HG03103 (cell line): ENCODE measurements around the gene ZNF544.
"Not testable (repeated sequence)": the region's sequence is repeated elsewhere in the genome, so short reads cannot be mapped to it uniquely, and the experiment has no call there.

Experiments
- ATAC-seq: cut with Tn5 transposase; IDR thresholded peaks from one replicate; pipeline ENCODE4 v1.9.1; 2021; ENCODE audit warnings: low read depth; ENCODE audit not compliant: unreplicated experiment

Gene ZNF544

DNA sequence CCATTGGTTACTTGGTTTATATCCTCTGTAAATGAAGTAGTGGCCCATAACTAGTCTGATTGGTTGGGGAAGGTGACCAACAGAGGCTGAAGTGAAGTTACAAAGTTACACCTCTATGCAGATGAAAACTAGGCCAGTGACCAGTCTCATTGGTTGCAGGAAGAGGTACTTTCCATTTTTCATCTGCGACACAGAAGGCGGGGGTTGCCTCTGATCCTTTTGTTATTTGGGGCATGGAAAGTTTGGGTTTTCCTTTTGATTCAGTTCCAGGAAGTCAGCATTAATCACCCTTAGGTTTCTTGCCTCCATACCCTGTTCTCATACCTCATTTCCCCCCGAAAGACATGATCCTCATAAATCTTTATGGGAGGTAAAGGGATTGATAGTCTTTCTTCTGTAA lies 20.2 kb downstream of the ZNF544 start:
- ATAC-seq: no peak

DNA sequence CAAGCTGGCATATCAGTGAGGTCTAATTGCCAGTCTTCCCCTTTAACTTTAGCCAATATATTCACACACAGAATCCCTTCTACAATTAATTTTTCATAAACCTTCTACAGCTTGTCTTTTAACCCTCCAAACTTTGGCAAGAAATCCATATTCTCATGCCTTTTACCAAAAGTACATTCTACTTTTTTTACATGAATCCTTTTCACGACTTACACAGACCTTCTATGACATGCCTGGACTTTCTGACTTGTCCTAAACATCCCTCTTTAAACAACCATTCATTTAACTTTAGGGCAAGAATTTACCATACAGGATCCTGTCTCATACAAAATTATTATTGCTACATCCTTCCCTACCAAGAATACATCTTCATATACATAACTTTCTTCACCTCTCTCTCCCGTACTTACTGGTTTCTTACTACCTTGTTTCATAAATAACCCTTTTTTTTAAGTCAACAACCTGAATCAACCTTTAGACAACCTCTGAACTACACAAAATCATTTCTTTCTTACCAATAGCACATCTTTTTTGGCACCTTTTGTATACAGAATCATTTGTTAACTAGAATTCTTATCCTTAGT lies 23.5 kb downstream of the ZNF544 start:
- ATAC-seq: no peak

DNA sequence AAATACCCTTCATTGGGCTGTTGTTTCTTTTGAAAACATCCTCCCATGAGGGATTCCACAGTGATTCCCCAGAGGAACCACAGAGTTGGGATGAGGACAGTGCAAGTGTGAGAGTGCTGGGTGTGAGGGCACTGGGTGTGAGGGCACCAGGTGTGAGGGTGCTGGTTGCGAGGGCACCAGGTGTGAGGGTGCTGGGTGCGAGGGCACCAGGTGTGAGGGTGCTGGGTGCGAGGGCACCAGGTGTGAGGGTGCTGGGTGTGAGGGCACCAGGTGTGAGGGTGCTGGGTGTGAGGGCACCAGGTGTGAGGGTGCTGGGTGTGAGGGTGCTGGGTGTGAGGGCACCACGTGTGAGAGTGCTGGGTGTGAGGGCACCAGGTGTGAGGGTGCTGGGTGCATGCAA lies 29.5 kb downstream of the ZNF544 start:
- not testable (repeated sequence) for ATAC-seq

DNA sequence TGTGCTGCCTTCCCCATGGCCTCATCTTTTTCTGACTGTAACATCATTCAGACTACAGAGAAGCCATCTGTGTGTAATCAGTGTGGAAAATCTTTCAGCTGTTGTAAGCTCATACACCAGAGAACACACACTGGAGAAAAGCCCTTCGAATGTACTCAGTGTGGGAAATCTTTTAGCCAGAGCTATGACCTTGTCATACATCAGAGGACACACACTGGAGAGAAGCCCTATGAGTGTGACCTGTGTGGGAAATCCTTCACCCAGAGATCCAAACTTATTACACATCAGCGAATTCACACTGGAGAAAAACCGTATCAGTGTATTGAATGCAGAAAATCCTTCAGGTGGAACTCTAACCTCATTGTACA lies 32.9 kb downstream of the ZNF544 start:
- ATAC-seq: no peak

DNA sequence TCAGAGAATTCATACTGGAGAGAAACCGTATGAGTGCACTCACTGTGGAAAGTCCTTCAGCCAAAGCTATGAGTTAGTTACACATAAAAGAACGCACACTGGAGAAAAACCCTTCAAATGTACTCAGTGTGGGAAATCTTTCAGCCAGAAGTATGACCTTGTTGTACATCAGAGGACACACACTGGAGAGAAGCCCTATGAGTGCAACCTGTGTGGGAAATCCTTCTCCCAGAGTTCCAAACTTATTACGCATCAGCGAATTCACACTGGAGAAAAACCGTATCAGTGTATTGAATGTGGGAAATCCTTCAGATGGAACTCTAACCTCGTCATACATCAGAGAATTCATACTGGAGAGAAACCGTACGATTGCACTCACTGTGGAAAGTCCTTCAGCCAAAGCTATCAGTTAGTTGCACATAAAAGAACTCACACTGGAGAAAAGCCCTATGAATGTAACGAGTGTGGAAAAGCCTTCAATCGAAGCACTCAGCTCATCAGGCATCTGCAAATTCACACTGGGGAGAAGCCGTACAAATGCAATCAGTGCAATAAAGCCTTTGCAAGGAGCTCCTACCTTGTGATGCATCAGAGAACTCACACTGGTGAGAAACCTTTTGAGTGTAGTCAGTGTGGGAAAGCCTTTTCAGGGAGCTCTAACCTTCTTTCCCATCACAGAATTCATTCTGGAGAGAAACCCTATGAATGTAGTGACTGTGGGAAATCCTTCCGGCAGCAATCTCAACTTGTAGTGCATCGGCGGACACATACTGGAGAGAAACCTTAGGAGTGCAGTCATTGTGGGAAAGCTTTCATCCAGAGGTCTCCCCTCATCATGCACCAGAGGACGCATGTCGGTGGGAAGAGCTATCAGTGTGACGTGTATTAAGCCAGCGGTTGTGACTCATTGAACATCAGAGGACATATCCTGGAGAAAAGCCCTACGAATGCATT lies 33.5 kb downstream of the ZNF544 start:
- no peak for ATAC-seq

DNA sequence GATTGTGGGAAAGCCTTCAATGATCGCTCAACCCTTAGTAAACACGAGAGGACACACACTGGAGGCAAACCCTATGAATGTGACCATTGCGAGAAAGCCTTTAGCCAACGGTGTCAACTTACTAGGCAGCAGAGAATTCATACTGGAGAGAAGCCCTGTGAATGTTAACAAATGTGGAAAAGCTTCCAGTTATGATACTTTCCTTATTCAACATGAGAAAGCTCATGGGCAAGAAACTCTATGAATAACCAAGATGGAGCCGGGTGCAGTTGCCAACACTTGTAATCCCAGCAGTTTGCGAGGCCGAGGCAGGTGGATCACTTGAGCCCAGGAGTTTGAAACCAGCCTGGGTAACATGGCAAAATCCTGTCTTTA lies 34.2 kb downstream of the ZNF544 start:
- ATAC-seq: no peak

DNA sequence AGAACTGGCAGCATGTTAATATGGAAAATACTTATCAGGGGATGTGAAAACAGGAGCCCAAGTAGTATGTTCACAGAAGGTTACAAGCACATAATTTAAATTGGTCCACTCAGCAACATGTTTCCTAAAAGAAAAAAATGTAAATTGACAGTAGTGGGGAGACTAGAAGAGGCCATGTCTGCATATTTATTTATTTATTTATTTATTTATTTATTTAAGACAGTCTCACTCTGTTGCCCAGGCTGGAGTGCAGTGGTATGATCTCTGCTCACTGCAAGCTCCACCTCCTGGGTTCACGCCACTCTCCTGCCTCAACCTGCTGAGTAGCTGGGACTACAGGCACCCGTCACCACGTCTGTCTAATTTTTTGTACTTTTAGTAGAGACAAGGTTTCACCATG lies 36.4 kb downstream of the ZNF544 start:
- no peak for ATAC-seq

DNA sequence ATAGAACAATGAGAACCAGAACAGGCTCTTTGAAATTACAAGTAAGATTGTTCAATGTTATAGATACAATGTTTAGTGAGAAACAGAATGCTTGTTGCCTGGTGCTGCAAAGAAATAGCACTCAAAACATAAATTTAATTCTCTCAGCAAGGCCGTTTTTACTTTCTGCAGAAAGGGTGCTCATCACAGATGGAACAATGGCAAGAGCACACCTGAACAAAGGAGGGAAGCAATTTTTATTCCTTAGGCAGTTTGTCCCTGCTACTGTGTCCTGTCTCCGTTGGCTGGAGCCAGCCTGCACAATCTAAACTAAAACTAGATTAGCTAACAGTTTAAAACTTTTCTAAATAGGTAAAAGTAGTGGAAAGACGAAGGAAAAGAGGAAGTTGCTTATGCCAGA lies 39.6 kb downstream of the ZNF544 start:
- no peak for ATAC-seq

DNA sequence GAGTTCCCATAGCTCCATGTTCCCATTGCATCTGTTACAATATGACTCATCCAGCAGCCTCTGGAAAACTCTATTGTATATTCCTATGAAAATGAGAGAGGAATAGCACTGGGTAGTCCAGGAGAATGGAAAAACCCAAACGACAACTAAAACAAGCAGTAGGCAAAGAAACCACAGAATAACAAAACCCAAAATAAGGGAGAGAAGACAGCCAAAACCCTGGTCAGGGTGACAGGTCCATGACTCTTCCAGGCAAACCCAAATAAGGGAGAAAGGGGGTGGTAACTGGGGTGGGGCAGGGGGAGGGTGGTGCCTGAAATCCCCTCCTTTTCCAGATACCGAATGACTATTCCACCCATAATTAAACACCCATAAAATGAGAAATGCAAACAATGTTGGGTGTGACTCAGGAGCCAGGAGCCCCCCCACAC lies 46.1 kb downstream of the ZNF544 start:
- no peak for ATAC-seq

DNA sequence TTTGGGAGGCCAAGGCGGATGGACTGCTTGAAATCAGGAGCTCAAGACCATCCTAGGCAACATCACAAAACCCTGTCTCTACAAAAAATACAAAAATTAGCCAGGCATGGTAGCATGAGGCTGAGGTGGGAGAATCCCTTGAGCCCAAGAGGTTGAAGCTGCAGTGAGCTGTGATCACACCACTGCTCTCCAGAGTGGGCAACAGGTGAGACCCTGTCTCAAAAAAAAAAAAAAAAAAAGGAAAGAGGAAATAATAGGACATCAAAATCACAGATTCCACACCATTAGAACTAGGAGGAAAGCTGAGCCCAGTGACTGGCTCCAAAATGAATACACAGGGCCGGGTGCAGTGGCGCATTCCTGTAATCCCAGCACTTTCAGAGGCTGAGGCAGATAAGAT lies 46.9 kb downstream of the ZNF544 start:
- ATAC-seq: no peak

DNA sequence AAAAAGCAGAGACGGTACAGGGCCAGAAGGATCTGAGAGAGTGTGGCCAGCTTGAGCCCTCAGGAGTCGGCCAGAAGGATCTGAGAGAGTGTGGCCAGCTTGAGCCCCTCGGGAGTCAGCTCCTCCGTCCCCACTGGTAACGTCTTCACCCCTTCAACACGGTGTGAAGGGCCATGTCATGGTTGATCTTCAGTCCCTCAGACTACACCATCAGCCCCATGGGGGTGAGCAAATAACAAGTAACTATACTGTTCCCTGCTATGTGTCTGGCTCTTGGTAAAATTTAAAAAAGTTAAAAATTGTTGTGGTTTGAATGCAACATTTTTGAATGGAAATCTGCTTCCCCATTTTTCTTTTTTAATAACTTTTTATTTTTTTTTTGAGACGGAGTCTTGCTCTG lies 48.5 kb downstream of the ZNF544 start:
- ATAC-seq: no peak

DNA sequence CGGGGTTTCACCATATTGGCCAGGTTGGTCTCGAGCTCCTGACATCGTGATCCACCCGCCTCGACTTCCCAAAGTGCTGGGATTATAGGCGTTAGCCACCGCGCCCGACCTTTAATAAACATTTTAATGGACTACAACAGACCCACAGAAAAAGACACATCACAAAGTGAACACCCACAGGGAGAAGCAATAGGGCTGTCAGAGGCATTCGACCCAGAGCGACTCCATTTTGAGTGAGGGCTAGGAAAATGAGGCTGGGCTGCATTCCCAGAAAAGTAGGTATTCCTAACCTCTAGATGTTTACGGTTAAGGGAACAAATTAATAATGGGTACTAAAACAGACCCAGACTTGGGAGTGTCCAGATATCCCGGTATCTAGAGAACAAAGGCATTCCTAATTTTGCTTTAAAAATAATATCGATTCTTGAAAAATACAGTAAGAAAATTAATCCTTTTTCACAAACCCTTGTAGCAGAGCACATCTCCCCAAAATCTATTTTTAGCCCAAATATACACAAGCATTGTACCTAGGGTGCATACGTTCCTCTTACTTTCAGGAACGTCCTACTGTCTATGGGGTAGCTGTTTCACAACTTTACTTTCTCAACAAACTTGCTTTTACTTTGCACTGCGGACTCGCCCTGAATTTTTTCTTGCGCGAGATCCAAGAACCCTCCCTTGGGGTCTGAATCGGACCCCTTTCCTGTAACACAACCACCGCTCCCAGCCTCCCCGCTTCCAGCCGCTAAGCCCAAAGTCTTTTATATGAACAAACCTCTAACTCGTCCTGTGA lies 49.2 kb downstream of the ZNF544 start:
- ATAC-seq: no peak

DNA sequence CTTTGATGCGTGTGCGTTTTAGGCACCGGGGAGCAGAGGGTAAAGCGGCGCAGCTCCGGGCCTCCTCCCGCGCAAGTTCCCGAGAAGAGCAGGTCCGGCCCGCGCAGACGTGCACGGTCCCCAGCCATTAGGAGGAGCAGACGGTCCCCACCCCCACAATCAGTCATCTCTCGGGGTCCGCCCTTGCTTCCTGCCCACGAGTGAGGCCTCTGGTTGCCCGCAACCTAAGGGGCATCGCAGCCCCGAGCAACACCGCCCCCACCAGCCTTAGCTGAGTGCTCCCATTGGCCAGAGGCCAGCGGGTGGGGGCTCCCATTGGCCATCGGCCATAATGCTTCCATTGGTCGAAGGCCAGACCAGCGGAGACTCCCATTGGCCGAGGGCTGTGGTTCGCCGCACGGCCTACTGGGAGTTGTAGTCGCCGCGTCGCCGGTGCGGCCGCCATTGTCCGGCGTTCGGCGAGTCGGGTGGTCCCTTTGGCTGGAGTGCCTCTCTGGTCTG lies 49.9 kb downstream of the ZNF544 start, which contains the start of gene ZNF8:
ZNF8 (plus strand) TSS at position 415 of the 501 bp plus-strand sequence. CDS start 127 bp downstream, outside the sequence.
- peak; percentile 89 for ATAC-seq

DNA sequence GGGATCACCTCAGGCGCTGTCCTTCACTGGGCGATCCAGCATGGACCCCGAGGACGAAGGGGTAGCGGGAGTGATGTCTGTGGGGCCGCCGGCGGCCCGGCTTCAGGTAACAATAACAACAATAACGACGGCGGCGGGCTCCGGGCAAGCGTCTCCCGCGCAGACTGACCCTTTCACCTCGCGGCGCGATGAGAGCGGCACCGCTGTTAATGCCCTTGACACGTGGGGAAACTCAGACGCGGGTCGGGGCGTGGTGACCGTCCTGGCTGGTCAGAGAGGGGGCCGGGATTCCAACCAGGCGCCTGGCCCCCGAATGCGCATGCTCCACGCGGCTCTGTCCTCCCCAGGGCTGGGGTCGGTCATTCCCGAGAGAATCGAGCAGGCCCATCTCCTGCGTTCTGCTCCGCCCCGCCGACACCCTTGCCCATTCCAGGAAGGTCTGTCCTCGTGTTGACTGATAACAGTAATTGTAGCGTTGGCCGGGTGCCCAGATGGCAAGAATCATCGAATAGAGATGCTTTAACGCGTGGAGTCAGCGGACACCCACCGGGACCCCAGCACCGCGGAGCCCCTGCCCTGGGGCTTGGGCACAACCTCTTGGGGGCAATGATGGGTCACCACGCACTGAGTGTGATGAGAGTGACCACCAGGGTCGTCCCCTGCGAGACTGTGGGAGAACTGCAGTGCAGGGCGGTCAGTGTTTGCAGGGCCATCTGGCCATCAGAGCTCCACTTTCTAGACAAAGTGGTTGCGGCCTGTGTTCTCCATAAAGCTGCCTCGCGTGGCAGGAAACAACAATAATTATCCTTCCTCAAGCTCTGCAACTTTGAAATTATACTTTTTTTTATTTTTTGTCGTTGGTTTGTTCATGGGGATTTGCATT lies 50.6 kb downstream of the ZNF544 start:
- no peak for ATAC-seq

DNA sequence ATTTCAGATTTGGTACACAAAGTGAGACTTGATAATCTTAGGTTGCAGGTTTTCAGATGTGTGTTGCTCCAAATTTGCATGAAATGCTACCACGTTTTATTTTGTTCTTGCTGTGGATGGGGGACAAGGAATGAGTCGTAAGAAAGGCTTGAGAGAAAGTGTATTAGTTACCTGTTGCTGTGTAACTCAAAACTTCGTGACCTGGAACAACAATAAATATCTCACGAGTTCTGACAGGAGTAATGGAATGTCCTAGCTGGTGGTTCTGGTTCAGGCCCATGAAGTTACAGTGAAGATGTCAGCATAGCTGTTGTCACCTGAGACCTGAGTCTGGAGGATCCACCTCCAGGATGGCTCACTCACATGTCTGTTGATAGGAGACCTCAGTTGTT lies 51.2 kb downstream of the ZNF544 start:
- no peak for ATAC-seq

DNA sequence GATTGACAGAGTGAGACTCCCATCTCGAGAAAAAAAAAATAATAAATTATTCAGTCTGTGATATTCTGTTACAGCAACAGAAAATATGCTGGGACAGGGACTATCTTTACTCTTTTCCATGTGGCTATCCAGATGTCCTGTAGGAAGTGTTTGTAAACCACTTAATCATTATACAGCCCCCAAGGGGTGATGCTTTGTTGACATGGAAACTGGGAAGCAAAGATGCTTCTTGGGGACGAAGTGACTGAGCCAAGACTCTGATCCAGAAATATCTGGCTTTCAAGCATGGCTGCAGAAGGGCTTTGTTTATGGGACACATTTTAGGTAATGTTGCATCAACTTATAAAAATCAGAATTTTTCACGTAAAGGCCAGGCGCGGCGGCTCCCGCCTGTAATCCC lies 55.5 kb downstream of the ZNF544 start:
- ATAC-seq: no peak

DNA sequence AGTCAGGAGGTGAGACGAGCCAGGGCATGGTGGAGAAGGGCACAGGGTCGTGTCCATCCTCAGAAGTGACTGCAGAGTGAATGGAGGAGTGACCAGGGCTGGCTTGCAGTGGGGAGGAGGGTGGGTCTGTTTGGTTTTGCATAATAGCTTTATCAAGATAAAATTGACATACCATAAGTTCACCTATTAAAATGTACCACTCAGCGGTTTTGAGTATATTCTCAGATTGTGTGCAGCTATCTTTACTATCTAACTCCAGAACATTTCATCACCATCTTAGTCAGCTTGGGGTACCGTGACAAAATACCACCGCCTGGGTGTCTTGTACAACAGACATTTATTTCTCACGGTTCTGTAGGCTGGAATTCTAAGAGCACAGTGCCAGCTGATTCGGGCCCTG lies 63.2 kb downstream of the ZNF544 start:
- no peak for ATAC-seq

DNA sequence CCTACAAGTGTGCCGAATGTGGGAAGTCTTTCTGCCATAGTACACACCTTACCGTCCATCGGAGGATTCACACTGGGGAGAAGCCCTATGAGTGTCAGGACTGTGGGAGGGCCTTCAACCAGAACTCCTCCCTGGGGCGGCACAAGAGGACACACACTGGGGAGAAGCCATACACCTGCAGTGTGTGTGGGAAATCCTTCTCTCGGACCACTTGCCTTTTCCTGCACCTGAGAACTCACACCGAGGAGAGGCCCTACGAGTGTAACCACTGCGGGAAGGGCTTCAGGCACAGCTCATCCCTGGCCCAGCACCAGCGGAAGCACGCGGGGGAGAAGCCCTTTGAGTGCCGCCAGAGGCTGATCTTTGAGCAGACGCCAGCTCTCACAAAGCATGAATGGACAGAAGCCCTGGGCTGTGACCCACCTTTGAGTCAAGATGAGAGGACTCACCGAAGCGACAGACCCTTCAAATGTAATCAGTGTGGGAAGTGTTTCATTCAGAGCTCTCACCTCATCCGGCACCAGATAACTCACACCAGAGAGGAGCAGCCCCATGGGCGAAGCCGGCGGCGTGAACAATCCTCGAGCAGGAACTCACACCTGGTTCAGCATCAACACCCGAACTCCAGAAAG lies 66.1 kb downstream of the ZNF544 start:
- no peak for ATAC-seq

DNA sequence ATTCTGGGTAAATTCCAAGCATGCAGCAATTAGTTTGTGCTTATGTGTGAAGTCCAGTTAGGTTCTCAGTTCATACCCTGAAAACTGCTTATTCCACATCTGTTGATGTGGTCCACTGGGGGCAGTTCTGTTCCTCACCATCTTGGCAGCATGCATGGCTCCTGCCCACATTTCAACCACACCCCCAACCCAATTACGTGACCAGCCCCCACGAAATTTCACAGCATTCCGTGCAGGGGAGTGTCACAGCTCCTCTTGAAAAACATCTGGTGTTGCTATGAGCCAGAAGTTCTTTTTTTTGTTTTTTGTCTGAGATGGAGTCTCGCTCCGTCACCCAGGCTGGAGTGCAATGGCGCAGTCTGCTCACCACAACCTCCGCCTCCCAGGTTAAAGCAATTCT lies 67.4 kb downstream of the ZNF544 start:
- no peak for ATAC-seq

DNA sequence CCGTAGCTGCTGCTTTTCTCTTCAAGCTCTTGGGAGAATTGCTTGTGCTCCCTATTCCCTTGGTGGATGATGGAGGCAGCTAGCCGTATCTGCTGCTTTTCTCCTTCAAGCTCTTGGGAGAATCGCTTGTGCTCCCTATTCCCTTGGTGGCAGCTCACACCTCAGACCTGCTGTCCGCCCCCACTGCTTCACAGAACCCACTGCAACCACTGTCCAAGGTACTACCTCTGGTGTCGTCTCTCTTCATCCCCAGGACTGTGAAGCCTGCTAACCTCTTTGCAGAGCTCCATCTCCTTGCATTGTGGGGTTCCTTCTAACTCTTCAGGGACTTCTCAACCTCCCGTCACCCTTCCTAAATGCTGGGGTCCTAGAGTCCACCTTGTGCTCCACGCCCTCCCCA lies 71.9 kb downstream of the ZNF544 start:
- no peak for ATAC-seq
